ENCODE results near the gene TCEAL6. TPM values are rescaled to one million over a fixed set of nuclear protein-coding genes. Genes with fewer than 3 reads are reported as not detected.

The TCEAL6 gene
- total RNA-seq, 3 donors from 2014 or later (not counting 1 experiment from before 2014, with no cell fraction given), result not detected

DNA sequence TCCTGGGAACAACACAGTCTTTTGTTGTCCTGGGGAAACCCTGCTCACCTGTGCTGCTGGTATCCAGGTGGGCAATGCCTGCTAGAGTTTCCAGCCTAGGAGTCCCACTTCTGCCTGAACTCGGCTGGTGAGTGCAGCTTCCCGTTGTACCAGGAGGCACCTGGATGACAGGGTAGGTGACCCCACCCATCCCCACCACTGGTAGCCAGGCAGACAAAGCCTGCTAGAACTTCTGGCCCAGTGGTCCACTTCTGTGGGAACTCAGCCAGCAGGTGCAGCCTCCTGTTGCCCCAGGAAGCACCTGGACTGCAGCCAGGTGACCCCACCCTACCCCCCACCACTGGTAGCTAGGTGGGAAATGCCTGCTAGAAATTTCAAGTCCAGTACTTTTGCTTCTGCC is 26.5 kb downstream of the TCEAL6 start:
- Histone ChIP-seq H3K4me3 (ENCODE audit: low read length) (no peak overlapping the region), H3K27ac (ENCODE audit: low read length) (no peak overlapping the region), H3K36me3 (ENCODE audit: control insufficient read depth, insufficient read depth, low read length) (no peaks in the 10 kb centered on the region), H3K27me3 (ENCODE audit: control insufficient read depth, insufficient read depth, low read length) (no peaks in the 10 kb centered on the region), H3K9me3 (ENCODE audit: control insufficient read depth, insufficient read depth, low read length) (no peaks in the 10 kb centered on the region), H3K4me1 (ENCODE audit: control insufficient read depth, insufficient read depth, low read length) (no peaks in the 10 kb centered on the region)
- DNase-seq (no peak), ATAC-seq (no peak)
- H3K4me1 Mint-ChIP-seq, result no peaks in the 10 kb centered on the region
- WGBS (ENCODE audit: insufficient coverage), result 96% methylated on average over 2 of the region's 2 CpGs
- peaks cover 0 to 3% of the 10 kb centered on the region in 2 donors for H3K9me3 Mint-ChIP-seq
- TF ChIP-seq, protein P1, sequence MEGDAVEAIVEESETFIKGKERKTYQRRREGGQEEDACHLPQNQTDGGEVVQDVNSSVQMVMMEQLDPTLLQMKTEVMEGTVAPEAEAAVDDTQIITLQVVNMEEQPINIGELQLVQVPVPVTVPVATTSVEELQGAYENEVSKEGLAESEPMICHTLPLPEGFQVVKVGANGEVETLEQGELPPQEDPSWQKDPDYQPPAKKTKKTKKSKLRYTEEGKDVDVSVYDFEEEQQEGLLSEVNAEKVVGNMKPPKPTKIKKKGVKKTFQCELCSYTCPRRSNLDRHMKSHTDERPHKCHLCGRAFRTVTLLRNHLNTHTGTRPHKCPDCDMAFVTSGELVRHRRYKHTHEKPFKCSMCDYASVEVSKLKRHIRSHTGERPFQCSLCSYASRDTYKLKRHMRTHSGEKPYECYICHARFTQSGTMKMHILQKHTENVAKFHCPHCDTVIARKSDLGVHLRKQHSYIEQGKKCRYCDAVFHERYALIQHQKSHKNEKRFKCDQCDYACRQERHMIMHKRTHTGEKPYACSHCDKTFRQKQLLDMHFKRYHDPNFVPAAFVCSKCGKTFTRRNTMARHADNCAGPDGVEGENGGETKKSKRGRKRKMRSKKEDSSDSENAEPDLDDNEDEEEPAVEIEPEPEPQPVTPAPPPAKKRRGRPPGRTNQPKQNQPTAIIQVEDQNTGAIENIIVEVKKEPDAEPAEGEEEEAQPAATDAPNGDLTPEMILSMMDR (IDR thresholded peaks at IDR 0.05), result no peak
- peaks cover 7% of the 10 kb centered on the region for H3K36me3 Mint-ChIP-seq
- H3K27ac Mint-ChIP-seq, result no peak overlapping the region
- intact Hi-C loops (cut with micrococcal nuclease), result no loop called here
- no peak overlapping the region for H3K4me3 Mint-ChIP-seq
- H3K27me3 Mint-ChIP-seq (ENCODE audit: low read depth in 2 of 2), result peaks cover 0 to 20% of the 10 kb centered on the region in 2 donors

DNA sequence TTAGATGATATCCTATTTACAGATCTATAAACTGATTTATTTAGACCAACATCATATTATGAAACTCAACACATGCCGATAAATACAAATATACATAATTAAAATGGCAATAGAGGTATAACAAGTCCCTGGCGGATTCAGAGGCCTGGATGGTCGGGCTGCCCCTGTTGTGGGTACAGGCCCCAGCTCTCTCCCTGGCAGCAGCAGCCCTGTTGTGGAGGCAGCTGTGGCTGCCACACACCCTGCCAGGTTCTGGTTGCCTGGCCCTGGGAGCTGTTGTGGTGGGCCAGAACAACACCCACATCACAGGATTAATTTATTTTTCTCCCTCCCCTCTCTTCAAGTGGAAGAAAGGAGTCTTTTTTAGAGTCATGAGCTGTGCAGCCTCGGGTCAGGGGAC is 28.9 kb downstream of the TCEAL6 start:
- H3K4me1 ChIP-seq (ENCODE audit: control insufficient read depth, insufficient read depth, low read length), result no peaks in the 10 kb centered on the region
- WGBS (ENCODE audit: insufficient coverage), result 80% methylated on average over 1 of the region's 4 CpGs
- no peaks in the 10 kb centered on the region for H3K27me3 ChIP-seq (ENCODE audit: control insufficient read depth, insufficient read depth, low read length)
- Mint-ChIP-seq H3K4me1 (no peaks in the 10 kb centered on the region), H3K9me3 (peaks cover 0 to 3% of the 10 kb centered on the region in 2 donors), H3K27me3 (ENCODE audit: low read depth in 2 of 2) (peaks cover 0 to 5% of the 10 kb centered on the region in 2 donors), H3K4me3 (no peak overlapping the region), H3K36me3 (peaks cover 7% of the 10 kb centered on the region), H3K27ac (no peak overlapping the region)
- no peak overlapping the region for H3K4me3 ChIP-seq (ENCODE audit: low read length)
- intact Hi-C loops (cut with micrococcal nuclease), result no loop called here
- H3K27ac ChIP-seq (ENCODE audit: low read length), result no peak overlapping the region
- no peaks in the 10 kb centered on the region for H3K9me3 ChIP-seq (ENCODE audit: control insufficient read depth, insufficient read depth, low read length)
- no peak for ATAC-seq
- TF ChIP-seq, protein P1 (IDR thresholded peaks at IDR 0.05), result no peak
- no peaks in the 10 kb centered on the region for H3K36me3 ChIP-seq (ENCODE audit: control insufficient read depth, insufficient read depth, low read length)
- no peak for DNase-seq

Other genes starting within 250 kb of the TCEAL6 start
- gene ZMAT1, start 210.5 kb downstream of the TCEAL6 start, total RNA-seq, result 10 to 100 TPM; 13.5 to 14.9 (median 14.3) TPM
- not detected for gene TCEAL2, start 16.8 kb downstream of the TCEAL6 start, total RNA-seq
- gene BEX5, start 13.5 kb upstream of the TCEAL6 start, total RNA-seq, result 1 to 10 TPM in 2 of 3 donors, under 1 TPM in 1; 0.75 to 2.5 (median 1.8) TPM
- not detected for gene TCP11X1, start 72.8 kb upstream of the TCEAL6 start, total RNA-seq
- gene NXF2, start 104.7 kb upstream of the TCEAL6 start, total RNA-seq, result not detected

Measured in natural killer cell (primary cell).